A673 (cell line): ENCODE measurements around the gene ANO2. TPM values are rescaled to one million over a fixed set of nuclear protein-coding genes. Genes with fewer than 3 reads are reported as not detected.
A peak's percentile ranks its signal among the peaks of the same experiment; 100 is the strongest.

Experiments
- BruUV-seq: library from RNA; stranded (reverse); fragments of 400-500 nt; replicated peaks from 2 replicates; lab custom pipeline; 2021; lab: Mats Ljungman, UMichigan
- CTCF ChIA-PET: fragments of 300-600 bp; sonication (Branson Sonifier 250); formaldehyde crosslinking; loops from one replicate; lab custom pipeline; 2022; ENCODE audit warnings: antibody characterized with exemption; lab: Charles Lee
- POLR2A ChIA-PET: fragments of 300-600 bp; sonication (Branson Sonifier 250); formaldehyde crosslinking; loops from one replicate; lab custom pipeline; 2022; ENCODE audit warnings: antibody characterized with exemption; ENCODE audit not compliant: low non-redundant PET; lab: Charles Lee
- DNase-seq: peaks from one replicate; pipeline ENCODE4 v3.0.0-alpha.2; 2015; ENCODE audit warnings: low spot score
- H3K27ac ChIP-seq: fragments of 200-600 bp; sonication (generic); 2 replicates; pipeline ENCODE4 v1.5.1; 2016; ENCODE audit warnings: mixed run types, low read depth, mild to moderate bottlenecking, mixed read lengths, antibody characterized with exemption, low read length; ENCODE audit not compliant: poor library complexity, severe bottlenecking
- H3K27me3 ChIP-seq: fragments of 200-600 bp; sonication (generic); replicated peaks from 2 replicates; pipeline ENCODE4 v1.6.1; 2017; ENCODE audit warnings: mixed run types, low read depth, mild to moderate bottlenecking, mixed read lengths, antibody characterized with exemption, low read length; ENCODE audit not compliant: insufficient read depth, poor library complexity
- H3K36me3 ChIP-seq: fragments of 200-600 bp; sonication (generic); 2 replicates; pipeline ENCODE4 v1.6.1; 2016; ENCODE audit warnings: mixed run types, mild to moderate bottlenecking, mixed read lengths, antibody characterized with exemption, low read length; ENCODE audit not compliant: insufficient read depth, poor library complexity, severe bottlenecking
- H3K4me1 ChIP-seq: fragments of 200-600 bp; sonication (generic); 2 replicates; pipeline ENCODE4 v1.6.1; 2017; ENCODE audit warnings: mixed run types, mild to moderate bottlenecking, mixed read lengths, antibody characterized with exemption, low read length; ENCODE audit not compliant: insufficient read depth, poor library complexity, severe bottlenecking
- H3K4me3 ChIP-seq: fragments of 200-600 bp; sonication (generic); 2 replicates; pipeline ENCODE4 v1.5.1; 2016; ENCODE audit warnings: low read depth, mixed run types, mild to moderate bottlenecking, mixed read lengths, low read length; ENCODE audit not compliant: poor library complexity, severe bottlenecking
- H3K9me3 ChIP-seq: fragments of 200-600 bp; sonication (generic); 2 replicates; pipeline ENCODE4 v1.6.1; 2016; ENCODE audit warnings: mixed run types, low read depth, mild to moderate bottlenecking, mixed read lengths, antibody characterized with exemption, low read length; ENCODE audit not compliant: poor library complexity, severe bottlenecking
- EZH2 ChIP-seq: fragments of 200-600 bp; sonication (generic); IDR thresholded peaks from 2 replicates; pipeline ENCODE4 v1.6.1; 2017; ENCODE audit warnings: borderline replicate concordance, low read depth, mild to moderate bottlenecking, mixed read lengths, antibody characterized with exemption, low read length; ENCODE audit not compliant: poor library complexity, severe bottlenecking
- intact Hi-C: fragments of 100-400 bp; cut with micrococcal nuclease; formaldehyde crosslinking; loops from one replicate; pipeline ENCODE4 v1.10.0; 2022; ENCODE audit not compliant: unreplicated experiment
- total RNA-seq: library from RNA; stranded (reverse); gene quantifications from 2 replicates; pipeline ENCODE4 v1.2.3, GENCODE V29; 2021
- TF ChIP-seq, protein P1 (sequence below): fragments of 300-800, 200-600 bp; sonication (generic); conservative IDR thresholded peaks from 2 replicates; pipeline ENCODE4 v1.5.1; 2017; ENCODE audit warnings: low read depth, mild to moderate bottlenecking, antibody characterized with exemption, low read length, moderate library complexity, mixed read lengths

Gene ANO2
- total RNA-seq, 1 experiment from 2014 or later: not detected

DNA sequence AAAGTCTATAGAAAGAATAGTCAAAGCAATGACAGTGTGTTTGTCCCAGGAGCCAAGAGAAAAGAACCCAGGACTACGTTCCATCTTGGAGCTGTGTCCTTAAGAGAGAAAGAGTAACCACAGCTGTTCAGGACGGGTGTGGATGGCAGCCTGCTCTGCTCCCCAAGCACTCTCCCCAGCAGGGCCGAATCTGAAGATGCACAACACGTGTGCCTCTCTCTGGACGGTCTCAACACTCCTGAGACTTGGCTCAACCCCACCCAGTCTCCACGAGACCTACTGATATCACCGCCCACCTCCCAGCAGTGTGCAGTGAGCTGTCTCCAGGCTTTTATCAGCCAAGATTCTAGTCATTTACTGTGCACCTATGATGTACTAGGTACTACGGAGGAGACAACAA lies 27.3 kb upstream of the ANO2 start:
- H3K27me3 ChIP-seq: no peaks in the 10 kb centered on the region
- ChIA-PET CTCF (no interaction called here), POLR2A (no interaction called here)
- intact Hi-C loops: no loop called here
- BruUV-seq: no TSS peak
- no peak for TF ChIP-seq EZH2
- TF ChIP-seq, protein P1, sequence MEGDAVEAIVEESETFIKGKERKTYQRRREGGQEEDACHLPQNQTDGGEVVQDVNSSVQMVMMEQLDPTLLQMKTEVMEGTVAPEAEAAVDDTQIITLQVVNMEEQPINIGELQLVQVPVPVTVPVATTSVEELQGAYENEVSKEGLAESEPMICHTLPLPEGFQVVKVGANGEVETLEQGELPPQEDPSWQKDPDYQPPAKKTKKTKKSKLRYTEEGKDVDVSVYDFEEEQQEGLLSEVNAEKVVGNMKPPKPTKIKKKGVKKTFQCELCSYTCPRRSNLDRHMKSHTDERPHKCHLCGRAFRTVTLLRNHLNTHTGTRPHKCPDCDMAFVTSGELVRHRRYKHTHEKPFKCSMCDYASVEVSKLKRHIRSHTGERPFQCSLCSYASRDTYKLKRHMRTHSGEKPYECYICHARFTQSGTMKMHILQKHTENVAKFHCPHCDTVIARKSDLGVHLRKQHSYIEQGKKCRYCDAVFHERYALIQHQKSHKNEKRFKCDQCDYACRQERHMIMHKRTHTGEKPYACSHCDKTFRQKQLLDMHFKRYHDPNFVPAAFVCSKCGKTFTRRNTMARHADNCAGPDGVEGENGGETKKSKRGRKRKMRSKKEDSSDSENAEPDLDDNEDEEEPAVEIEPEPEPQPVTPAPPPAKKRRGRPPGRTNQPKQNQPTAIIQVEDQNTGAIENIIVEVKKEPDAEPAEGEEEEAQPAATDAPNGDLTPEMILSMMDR: no peak
- no peak overlapping the region for H3K4me3 ChIP-seq
- H3K36me3 ChIP-seq: no peaks in the 10 kb centered on the region
- H3K9me3 ChIP-seq: no peaks in the 10 kb centered on the region
- H3K4me1 ChIP-seq: no peaks in the 10 kb centered on the region
- no peak for DNase-seq
- H3K27ac ChIP-seq: no peak overlapping the region

DNA sequence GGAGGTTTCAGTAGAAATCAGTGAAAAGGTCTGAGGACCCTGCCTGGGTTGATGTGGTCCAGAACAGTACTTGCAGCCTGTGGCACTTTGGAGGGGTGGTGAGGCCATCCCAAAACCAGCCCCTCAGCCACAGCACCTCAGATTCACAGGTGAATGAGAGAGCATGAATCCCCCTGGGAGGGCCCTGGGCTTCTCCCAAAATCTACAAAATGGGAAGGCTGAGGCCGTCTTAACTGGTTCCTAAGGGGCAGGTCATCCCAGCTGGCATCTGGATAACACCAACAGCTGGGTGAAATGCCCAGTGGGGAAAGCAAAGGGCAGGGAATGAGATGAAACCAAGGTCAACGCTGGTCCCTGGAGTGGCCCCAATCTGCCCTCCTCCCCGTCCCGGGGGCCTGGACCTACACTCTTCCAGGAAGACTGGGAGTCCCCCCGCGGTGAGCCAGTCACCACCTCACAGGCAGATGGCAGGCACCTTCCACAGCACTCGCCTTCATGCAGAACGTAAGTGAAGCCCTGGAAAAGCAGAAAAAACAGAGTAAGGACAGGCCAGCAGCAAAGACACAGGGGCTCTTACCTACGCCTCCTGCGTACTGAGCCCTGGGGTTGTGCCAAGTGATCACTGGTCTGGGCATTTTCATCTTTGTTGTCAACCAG lies 26.3 kb upstream of the ANO2 start:
- TF ChIP-seq EZH2: no peak
- TF ChIP-seq, protein P1: no peak
- DNase-seq: no peak
- no TSS peak for BruUV-seq
- ChIA-PET POLR2A (no interaction called here), CTCF (no interaction called here)
- no peak overlapping the region for H3K4me3 ChIP-seq
- no peaks in the 10 kb centered on the region for H3K4me1 ChIP-seq
- intact Hi-C loops: no loop called here
- no peaks in the 10 kb centered on the region for H3K9me3 ChIP-seq
- no peaks in the 10 kb centered on the region for H3K27me3 ChIP-seq
- H3K27ac ChIP-seq: no peak overlapping the region
- H3K36me3 ChIP-seq: no peaks in the 10 kb centered on the region

DNA sequence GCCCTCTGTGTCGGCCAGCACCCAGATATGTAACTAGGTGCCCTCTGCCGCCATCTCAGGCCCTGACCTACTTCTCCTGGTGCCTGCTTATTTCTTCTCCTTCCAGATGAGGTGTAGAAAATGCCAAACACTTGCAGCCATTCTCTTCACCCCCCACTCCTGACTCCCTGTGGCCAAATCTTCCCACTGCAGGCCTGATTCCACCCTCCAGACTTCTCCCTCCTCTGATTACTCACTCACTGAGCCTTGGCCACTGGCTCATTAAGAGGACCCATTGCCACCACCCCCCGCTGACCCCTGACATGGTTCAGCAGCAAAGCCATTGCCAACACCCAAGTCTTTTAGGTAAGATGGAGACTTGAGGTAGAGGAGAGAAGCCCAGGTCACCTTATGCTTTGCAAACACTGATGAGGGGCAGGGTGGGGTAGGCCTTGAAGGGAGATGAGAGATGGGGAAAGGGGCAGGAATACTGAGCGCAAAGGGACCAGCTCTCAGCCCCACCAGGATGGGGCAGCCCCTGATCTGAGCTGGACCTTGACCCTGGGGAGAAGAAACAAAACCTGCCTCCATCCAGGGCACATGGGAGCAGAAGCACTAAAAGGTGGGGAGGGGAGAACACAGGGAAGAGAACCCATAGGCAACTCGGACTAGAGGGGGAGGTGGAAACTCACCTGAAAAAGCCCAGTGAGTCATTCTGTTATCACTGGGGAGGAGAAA lies 25.1 kb upstream of the ANO2 start:
- no TSS peak for BruUV-seq
- H3K4me3 ChIP-seq: no peak overlapping the region
- peaks cover 7% of the 10 kb centered on the region for H3K4me1 ChIP-seq
- peak; percentile 8 for DNase-seq
- intact Hi-C loops: no loop called here
- H3K36me3 ChIP-seq: no peaks in the 10 kb centered on the region
- ChIA-PET CTCF (no interaction called here), POLR2A (no interaction called here)
- no peak overlapping the region for H3K27ac ChIP-seq
- no peaks in the 10 kb centered on the region for H3K27me3 ChIP-seq
- H3K9me3 ChIP-seq: no peaks in the 10 kb centered on the region
- TF ChIP-seq, protein P1: 0 out of 2 replicates have a peak, but pooled peaks have one; percentile 9
- TF ChIP-seq EZH2: no peak
